Pancreas (tissue), 10 donors: ENCODE measurements around the gene BCLAF1. TPM values are rescaled to one million over a fixed set of nuclear protein-coding genes. Genes with fewer than 3 reads are reported as not detected.
A peak's percentile ranks its signal among the peaks of the same experiment; 100 is the strongest.

Experiments used
- ATAC-seq, 4 donors: fragments of 200-7000 bp; cut with Tn5 transposase; one replicate each; pipeline versions ENCODE4 v1.8.0 to v1.9.1; 2020; ENCODE audit warnings: mild to moderate bottlenecking in 4 of 4, moderate library complexity in 4 of 4
- DNase-seq, 6 donors: peaks; one replicate each; pipeline ENCODE4 v3.0.0-alpha.2; 2020
- FAIRE-seq: peaks from 2 replicates; lab custom pipeline; 2012; peaks lifted over from hg19 to GRCh38; lab: Jason Lieb, UNC
- H3K27ac ChIP-seq, 4 donors: fragments of 200-600 bp; sonication (generic); 1 replicate in 3 of 4; 2 replicates in 1 of 4; pipeline versions ENCODE4 v1.5.0 to v1.8.0; 2020
- H3K27me3 ChIP-seq, 4 donors: fragments of 200-600 bp; one replicate each; pipeline ENCODE4 v1.8.0; 2021
- H3K36me3 ChIP-seq, 3 donors: fragments of 200-600 bp; sonication (generic) in 1 of 3; one replicate each; pipeline versions ENCODE4 v1.5.0 to v1.8.0; 2020 to 2021
- H3K4me1 ChIP-seq, 3 donors: fragments of 200-600 bp; one replicate each; pipeline ENCODE4 v1.8.0; 2021
- H3K4me3 ChIP-seq, 4 donors: fragments of 200-600 bp; sonication (generic) in 2 of 4; one replicate each; pipeline versions ENCODE4 v1.5.0 to v1.8.0; 2020 to 2021
- H3K9me3 ChIP-seq, 4 donors: fragments of 200-600 bp; one replicate each; pipeline ENCODE4 v1.8.0; 2021
- whole genome bisulfite sequencing, 2 donors: extraction: QIAGEN DNeasy Blood & Tissue Kit; methylation state at CpG; one replicate each; pipeline ENCODE4 v1.1.7; 2013; 5-methylcytosine and 5-hydroxymethylcytosine counted together
- intact Hi-C, 3 donors: fragments of 100-400 bp; cut with DNase I; formaldehyde crosslinking; loops; one replicate each; pipeline versions ENCODE4 v1.11.1 to v1.14.2; 2022
- polyA plus RNA-seq, 2 donors: library from polyadenylated mRNA; stranded (reverse); fragments of 200-250 nt; gene quantifications; one replicate each; pipeline ENCODE4 v1.2.3, GENCODE V29; 2013
- total RNA-seq, 6 donors: library from RNA; stranded (reverse); fragmentation: NEBNext Ultra II Directional in 4 of 6; extraction: Animal tissue kit (Norgen Biotek cat#: 25700) in 4 of 6; gene quantifications; one replicate each; pipeline versions ENCODE4 v1.2.1 to v1.2.4, GENCODE V29; 2021 to 2023
- TF ChIP-seq, protein P1 (sequence below), 4 donors: fragments of 200-600 bp; sonication (generic) in 3 of 4; IDR thresholded peaks; one replicate each; pipeline versions ENCODE4 v1.5.0 to v1.8.0; 2021; ENCODE audit warnings: antibody characterized with exemption in 4 of 4
- donor health status: healthy with polysubstance abuse.
- donor health status: DM: no; HTN: no; CAD: no; lungs with moderate emphysema.
- donor health status: DM: no; HTN: no; CAD: no.
- donor health status: control.
- donor health status: control.
- donor health status: Bipolar disorder and iron deficiency.
- donor health status: DM: yes; HTN: yes; CAD: no.
- donor health status: DM: no; HTN: no; CAD: no.
- donor health status: DM: no; HTN: no; CAD: no.
- donor health status: DM: yes; HTN: yes; CAD: no.

Gene BCLAF1
- total and polyA plus RNA-seq, 8 donors = 14.5 to 73.3 (median 43.5) TPM

DNA sequence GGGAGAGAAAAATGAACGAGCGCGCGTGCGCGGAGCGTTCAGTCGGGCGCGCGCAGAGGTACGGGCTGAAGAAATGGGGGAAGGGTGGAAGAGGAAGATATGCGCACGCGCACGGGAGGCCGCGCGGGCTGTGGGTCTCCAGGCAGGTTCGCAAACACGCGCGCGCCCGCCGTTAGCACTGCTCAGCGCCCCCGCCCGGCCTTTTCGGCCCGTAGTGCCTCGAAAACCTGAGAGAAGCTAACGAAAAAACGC is 393 bp downstream of the BCLAF1 start:
- Histone ChIP-seq H3K27ac (peak overlapping the region; percentile 99 to 100 (median 100)), H3K27me3 (no peaks in the 10 kb centered on the region), H3K9me3 (no peaks in the 10 kb centered on the region), H3K36me3 (no peaks in the 10 kb centered on the region), H3K4me1 (peaks cover 33 to 37% (median 36%) of the 10 kb centered on the region in 3 donors), H3K4me3 (peak overlapping the region; percentile 83 to 96 (median 88))
- ATAC-seq (peak; percentile 75 to 88 (median 82)), FAIRE-seq (no peak), DNase-seq (peak; percentile 86 to 95 (median 89))
- TF ChIP-seq, protein P1, sequence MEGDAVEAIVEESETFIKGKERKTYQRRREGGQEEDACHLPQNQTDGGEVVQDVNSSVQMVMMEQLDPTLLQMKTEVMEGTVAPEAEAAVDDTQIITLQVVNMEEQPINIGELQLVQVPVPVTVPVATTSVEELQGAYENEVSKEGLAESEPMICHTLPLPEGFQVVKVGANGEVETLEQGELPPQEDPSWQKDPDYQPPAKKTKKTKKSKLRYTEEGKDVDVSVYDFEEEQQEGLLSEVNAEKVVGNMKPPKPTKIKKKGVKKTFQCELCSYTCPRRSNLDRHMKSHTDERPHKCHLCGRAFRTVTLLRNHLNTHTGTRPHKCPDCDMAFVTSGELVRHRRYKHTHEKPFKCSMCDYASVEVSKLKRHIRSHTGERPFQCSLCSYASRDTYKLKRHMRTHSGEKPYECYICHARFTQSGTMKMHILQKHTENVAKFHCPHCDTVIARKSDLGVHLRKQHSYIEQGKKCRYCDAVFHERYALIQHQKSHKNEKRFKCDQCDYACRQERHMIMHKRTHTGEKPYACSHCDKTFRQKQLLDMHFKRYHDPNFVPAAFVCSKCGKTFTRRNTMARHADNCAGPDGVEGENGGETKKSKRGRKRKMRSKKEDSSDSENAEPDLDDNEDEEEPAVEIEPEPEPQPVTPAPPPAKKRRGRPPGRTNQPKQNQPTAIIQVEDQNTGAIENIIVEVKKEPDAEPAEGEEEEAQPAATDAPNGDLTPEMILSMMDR (IDR thresholded peaks at IDR 0.05) = no peak
- 0% methylated on average over 24 to 34 of the region's 34 CpGs for WGBS, 2 donors
- intact Hi-C loops = no loop called here

DNA sequence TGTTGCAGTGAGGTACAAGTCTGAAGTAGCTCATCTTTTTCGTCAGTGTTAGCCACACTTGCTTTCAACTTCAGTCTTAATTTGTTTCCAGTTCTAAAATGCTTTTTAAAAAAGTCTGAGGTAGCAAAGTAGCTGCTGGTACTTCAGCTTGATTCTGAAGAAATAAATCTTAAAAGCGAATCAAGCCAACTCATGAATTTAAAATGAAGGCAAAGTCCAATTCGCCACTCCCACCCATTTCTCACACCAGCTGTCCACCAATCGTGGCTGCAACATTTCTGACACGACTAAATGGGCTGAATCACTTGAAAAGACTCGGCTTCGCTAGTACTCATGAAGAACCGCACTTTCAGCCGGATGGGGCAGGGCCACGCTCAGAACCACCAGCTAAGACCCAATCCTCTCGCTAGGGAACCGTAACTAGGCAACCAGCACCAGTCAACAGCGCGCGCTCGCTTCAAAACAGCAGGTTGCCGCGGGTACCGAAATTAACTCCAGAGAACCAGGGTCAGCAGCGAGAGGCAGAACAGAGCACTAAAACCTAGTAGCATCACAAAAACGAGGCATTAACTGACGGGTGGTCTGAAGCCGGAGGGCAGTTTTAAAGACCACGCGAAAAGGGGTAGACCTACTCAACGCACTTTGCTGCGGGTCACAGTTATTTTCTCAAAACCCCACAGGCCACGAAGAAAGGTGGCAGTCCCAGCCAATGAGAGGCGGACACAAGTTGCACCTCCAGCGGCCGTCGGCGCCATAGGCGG is 900 bp downstream of the BCLAF1 start:
- peak; percentile 39 to 67 (median 59) for ATAC-seq
- no peaks in the 10 kb centered on the region for H3K9me3 ChIP-seq
- H3K4me1 ChIP-seq = peaks cover 34 to 42% (median 41%) of the 10 kb centered on the region in 3 donors
- intact Hi-C loops = no loop called here
- TF ChIP-seq, protein P1 (IDR thresholded peaks at IDR 0.05) = peak in 1 of 4 donors; percentile 21
- H3K4me3 ChIP-seq = peak overlapping the region; percentile 83 to 96 (median 88)
- FAIRE-seq = no peak
- H3K27me3 ChIP-seq = no peaks in the 10 kb centered on the region
- DNase-seq = peak; percentile 75 to 90 (median 80)
- 0% methylated on average over 34 of the region's 34 CpGs for WGBS, 2 donors
- peak overlapping the region; percentile 99 to 100 (median 100) for H3K27ac ChIP-seq
- no peaks in the 10 kb centered on the region for H3K36me3 ChIP-seq

DNA sequence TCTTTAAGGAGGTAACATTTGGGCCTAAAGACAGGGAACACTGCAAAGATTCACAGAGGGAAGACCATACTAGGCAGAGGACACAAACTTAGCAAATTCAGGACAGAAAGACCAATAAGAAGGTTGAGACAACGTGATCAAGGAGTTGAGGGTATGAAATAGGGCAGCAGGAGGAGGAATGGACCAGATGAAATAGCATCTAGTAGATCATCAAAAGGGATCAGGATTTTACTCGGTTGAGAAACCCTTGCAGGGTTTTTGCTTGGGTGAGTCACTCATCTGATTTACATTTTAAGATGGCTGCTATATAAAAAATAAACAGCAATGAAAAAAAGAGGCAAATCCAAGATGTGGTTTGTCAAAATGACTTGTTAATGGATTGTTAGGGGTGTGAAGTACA is 4.7 kb downstream of the BCLAF1 start:
- peaks cover 59 to 72% (median 69%) of the 10 kb centered on the region in 3 donors for H3K4me1 ChIP-seq
- no peaks in the 10 kb centered on the region for H3K36me3 ChIP-seq
- intact Hi-C loops = no loop called here
- TF ChIP-seq, protein P1 (IDR thresholded peaks at IDR 0.05) = no peak
- H3K9me3 ChIP-seq = no peaks in the 10 kb centered on the region
- no peak overlapping the region for H3K4me3 ChIP-seq
- DNase-seq (no peak), FAIRE-seq (no peak), ATAC-seq (no peak)
- no peaks in the 10 kb centered on the region for H3K27me3 ChIP-seq
- WGBS, 2 donors = 16 to 25% methylated on average over 2 of the region's 2 CpGs
- no peak overlapping the region for H3K27ac ChIP-seq

DNA sequence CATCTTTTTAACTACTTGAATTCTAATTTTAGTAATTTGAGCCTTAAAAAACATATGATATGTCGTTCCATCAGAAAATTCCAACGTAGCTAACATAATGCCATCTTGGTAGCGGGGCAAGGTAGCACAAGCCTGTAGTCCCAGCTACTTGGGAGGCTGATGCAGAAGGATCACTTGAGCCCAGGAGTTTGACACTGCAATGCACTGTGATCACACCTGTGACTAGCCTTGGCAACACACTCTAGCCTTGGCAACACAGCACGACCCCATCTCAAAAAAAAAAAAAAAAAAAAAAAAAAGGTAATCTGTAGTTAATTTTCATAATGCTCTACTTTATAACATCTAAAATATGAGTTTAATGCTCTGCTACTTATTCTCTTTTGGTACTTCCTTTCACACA is 6.7 kb downstream of the BCLAF1 start:
- Histone ChIP-seq H3K27me3 (no peaks in the 10 kb centered on the region), H3K4me3 (no peak overlapping the region), H3K36me3 (no peaks in the 10 kb centered on the region), H3K4me1 (peaks cover 66 to 81% (median 74%) of the 10 kb centered on the region in 3 donors), H3K9me3 (no peaks in the 10 kb centered on the region), H3K27ac (no peak overlapping the region)
- no peak for FAIRE-seq
- TF ChIP-seq, protein P1 (IDR thresholded peaks at IDR 0.05) = no peak
- no peak for DNase-seq
- peak in 1 of 4 donors; percentile 44 for ATAC-seq
- intact Hi-C loops = no loop called here
- WGBS, 2 donors = 46 to 53% methylated on average over 4 of the region's 4 CpGs

DNA sequence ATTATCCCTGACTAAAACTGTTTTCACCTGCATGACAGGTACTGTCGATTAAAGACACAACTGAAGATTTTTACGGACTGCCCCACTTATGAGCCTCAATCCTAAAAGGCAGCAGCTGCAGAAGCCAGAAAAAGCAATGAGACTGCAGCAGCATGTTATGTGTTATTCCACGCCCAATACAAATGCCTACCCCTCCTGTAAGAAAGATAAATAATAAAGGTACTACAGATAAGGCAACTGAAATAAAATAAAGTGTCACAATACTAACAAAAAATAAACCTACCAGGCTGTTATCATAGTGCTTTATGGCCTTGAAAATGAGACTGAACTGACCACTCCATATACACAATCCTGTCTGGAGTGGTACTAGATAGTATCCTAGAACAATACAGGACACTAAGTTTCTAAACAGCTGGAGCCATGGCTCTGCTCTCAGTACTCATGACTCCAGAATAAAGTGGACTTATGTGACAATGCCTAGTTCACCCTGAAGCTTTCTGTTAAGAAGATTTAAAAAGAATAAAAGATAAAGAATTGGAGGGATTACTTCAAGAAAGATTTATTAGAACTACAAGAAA is 9.5 kb downstream of the BCLAF1 start:
- DNase-seq (no peak), ATAC-seq (peak; percentile 39 to 78 (median 58)), FAIRE-seq (no peak)
- TF ChIP-seq, protein P1 (IDR thresholded peaks at IDR 0.05) = no peak
- intact Hi-C loops = no loop called here
- WGBS, 2 donors = 25 to 38% methylated on average over 3 of the region's 3 CpGs
- Histone ChIP-seq H3K4me1 (peaks cover 49 to 61% (median 57%) of the 10 kb centered on the region in 3 donors), H3K27ac (no peak overlapping the region), H3K36me3 (peaks cover 0 to 19% (median 11%) of the 10 kb centered on the region in 3 donors), H3K9me3 (no peaks in the 10 kb centered on the region), H3K27me3 (no peaks in the 10 kb centered on the region), H3K4me3 (peak overlapping the region in 1 of 4 donors; percentile 10)
